Sigmoid colon (tissue), 4 donors: ENCODE results near the gene RNASE2.

Experiments
- EP300 ChIP-seq, 4 donors: sonication (generic); formaldehyde crosslinking; IDR thresholded peaks; one replicate each; pipeline ENCODE4 v1.6.1; 2017; ENCODE audit warnings: antibody characterized with exemption in 4 of 4
- POLR2AphosphoS5 ChIP-seq, 4 donors: sonication (generic); formaldehyde crosslinking; IDR thresholded peaks; one replicate each; pipeline ENCODE4 v1.6.1; 2017; ENCODE audit warnings: antibody characterized with exemption in 4 of 4
- TF ChIP-seq, protein P1 (sequence below), 4 experiments: fragments of 450-650 bp in 3 of 4; fragments of 200-600 bp in 1 of 4; IDR thresholded peaks; one replicate each; pipeline ENCODE4 v1.5.1; 2016 to 2019; ENCODE audit warnings: antibody characterized with exemption in 4 of 4, mild to moderate bottlenecking in 3 of 4, moderate library complexity in 2 of 4

DNA sequence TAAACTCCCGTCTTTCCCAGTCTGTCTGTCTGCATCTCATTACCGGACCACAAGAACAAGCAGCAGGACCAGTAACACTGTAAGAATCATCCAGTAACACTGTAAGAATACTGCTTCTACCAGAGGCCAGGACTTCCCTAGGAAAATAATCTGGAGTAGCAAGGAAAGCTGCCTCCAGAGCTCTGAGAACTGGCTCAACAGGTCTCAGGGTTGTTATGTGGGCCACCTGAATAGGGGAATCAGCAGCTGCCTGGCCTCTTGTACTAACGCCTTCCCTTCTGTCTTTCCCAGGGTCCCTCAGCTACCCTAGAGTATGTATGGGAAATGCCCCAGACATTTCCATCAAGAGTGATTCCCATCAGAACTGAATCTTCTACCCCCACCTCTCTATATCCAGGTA lies 42.9 kb downstream of the RNASE2 start:
- TF ChIP-seq, protein P1, sequence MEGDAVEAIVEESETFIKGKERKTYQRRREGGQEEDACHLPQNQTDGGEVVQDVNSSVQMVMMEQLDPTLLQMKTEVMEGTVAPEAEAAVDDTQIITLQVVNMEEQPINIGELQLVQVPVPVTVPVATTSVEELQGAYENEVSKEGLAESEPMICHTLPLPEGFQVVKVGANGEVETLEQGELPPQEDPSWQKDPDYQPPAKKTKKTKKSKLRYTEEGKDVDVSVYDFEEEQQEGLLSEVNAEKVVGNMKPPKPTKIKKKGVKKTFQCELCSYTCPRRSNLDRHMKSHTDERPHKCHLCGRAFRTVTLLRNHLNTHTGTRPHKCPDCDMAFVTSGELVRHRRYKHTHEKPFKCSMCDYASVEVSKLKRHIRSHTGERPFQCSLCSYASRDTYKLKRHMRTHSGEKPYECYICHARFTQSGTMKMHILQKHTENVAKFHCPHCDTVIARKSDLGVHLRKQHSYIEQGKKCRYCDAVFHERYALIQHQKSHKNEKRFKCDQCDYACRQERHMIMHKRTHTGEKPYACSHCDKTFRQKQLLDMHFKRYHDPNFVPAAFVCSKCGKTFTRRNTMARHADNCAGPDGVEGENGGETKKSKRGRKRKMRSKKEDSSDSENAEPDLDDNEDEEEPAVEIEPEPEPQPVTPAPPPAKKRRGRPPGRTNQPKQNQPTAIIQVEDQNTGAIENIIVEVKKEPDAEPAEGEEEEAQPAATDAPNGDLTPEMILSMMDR (IDR thresholded peaks at IDR 0.05) = no peak
- TF ChIP-seq POLR2AphosphoS5 (IDR thresholded peaks at IDR 0.05) = no peak
- TF ChIP-seq EP300 (IDR thresholded peaks at IDR 0.05) = no peak
